GM23338 (cell line): ENCODE measurements around the gene EIF5A. TPM values are rescaled to one million over a fixed set of nuclear protein-coding genes. Genes with fewer than 3 reads are reported as not detected.

Experiments used
- ATAC-seq: fragments of 200-7000 bp; cut with Tn5 transposase; 3 replicates; pipeline ENCODE4 v1.9.1; 2020
- DNase-seq: peaks from one replicate; pipeline ENCODE4 v3.0.0-alpha.2; 2015; ENCODE audit warnings: low spot score
- H2AFZ ChIP-seq: fragments of 200-600 bp; sonication (generic); 2 replicates; pipeline ENCODE4 v1.8.0; 2016; ENCODE audit warnings: antibody characterized with exemption, mild to moderate bottlenecking, moderate library complexity
- H3F3A ChIP-seq: fragments of 200-600 bp; sonication (generic); replicated peaks from 2 replicates; pipeline ENCODE4 v1.8.0; 2017; ENCODE audit warnings: antibody characterized with exemption, mixed run types, low read depth
- H3K27ac ChIP-seq: fragments of 200-600 bp; sonication (generic); 2 replicates; pipeline ENCODE4 v1.6.1; 2016; ENCODE audit warnings: low read depth
- H3K27me3 ChIP-seq: fragments of 200-600 bp; sonication (generic); 2 replicates; pipeline ENCODE4 v1.8.0; 2016; ENCODE audit warnings: mild to moderate bottlenecking, mixed run types, moderate library complexity; ENCODE audit not compliant: insufficient read depth
- H3K36me3 ChIP-seq: fragments of 200-600 bp; sonication (generic); 2 replicates; pipeline ENCODE4 v1.8.0; 2016; ENCODE audit warnings: mild to moderate bottlenecking; ENCODE audit not compliant: insufficient read depth
- H3K4me1 ChIP-seq: fragments of 200-600 bp; sonication (generic); 2 replicates; pipeline ENCODE4 v1.8.0; 2016; ENCODE audit warnings: mild to moderate bottlenecking, moderate library complexity; ENCODE audit not compliant: insufficient read depth
- H3K4me2 ChIP-seq: fragments of 200-600 bp; sonication (generic); 2 replicates; pipeline ENCODE4 v1.7.1; 2017; ENCODE audit warnings: mixed run types
- H3K4me3 ChIP-seq: fragments of 200-600 bp; sonication (generic); 2 replicates; pipeline ENCODE4 v1.6.1; 2016; ENCODE audit warnings: mixed run types
- H3K79me2 ChIP-seq: fragments of 200-600 bp; sonication (generic); replicated peaks from 2 replicates; pipeline ENCODE4 v1.8.0; 2017; ENCODE audit warnings: mild to moderate bottlenecking; ENCODE audit not compliant: insufficient read depth
- H3K9me2 ChIP-seq: fragments of 200-600 bp; sonication (generic); 2 replicates; pipeline ENCODE4 v1.8.0; 2017; ENCODE audit not compliant: insufficient read depth
- H4K20me1 ChIP-seq: fragments of 200-600 bp; sonication (generic); replicated peaks from 2 replicates; pipeline ENCODE4 v1.8.0; 2017; ENCODE audit warnings: mild to moderate bottlenecking; ENCODE audit not compliant: insufficient read depth
- H3K27ac Mint-ChIP-seq: 2 replicates; pipeline ENCODE4 v1.8.0; 2020; ENCODE audit warnings: inconsistent platforms, mild to moderate bottlenecking, moderate library complexity, mixed read lengths
- H3K27me3 Mint-ChIP-seq: 3 replicates; pipeline ENCODE4 v1.8.0; 2022; ENCODE audit warnings: low read depth, mild to moderate bottlenecking, moderate library complexity, mixed read lengths, inconsistent platforms; ENCODE audit not compliant: insufficient read depth, poor library complexity
- H3K36me3 Mint-ChIP-seq: 3 replicates; pipeline ENCODE4 v1.8.0; 2021; ENCODE audit warnings: low read depth, mild to moderate bottlenecking, inconsistent platforms, moderate library complexity, mixed read lengths
- H3K4me1 Mint-ChIP-seq: 3 replicates; pipeline ENCODE4 v1.8.0; 2020; ENCODE audit warnings: mild to moderate bottlenecking, inconsistent platforms, mixed read lengths
- H3K4me3 Mint-ChIP-seq: 3 replicates; pipeline ENCODE4 v1.8.0; 2021; ENCODE audit warnings: moderate library complexity, mild to moderate bottlenecking, inconsistent platforms, mixed read lengths
- H3K9me3 Mint-ChIP-seq: 3 replicates; pipeline ENCODE4 v1.8.0; 2020; ENCODE audit warnings: moderate library complexity, mild to moderate bottlenecking, inconsistent platforms, mixed read lengths
- CREB1 ChIP-seq: fragments of 250-450 bp; sonication (Bioruptor Pico); IDR thresholded peaks from 2 replicates; pipeline ENCODE4 v1.5.0; 2020; ENCODE audit warnings: low read depth, mild to moderate bottlenecking, moderate library complexity
- CTCF ChIP-seq, 2 experiments: fragments of 200-600 bp in 1 of 2; sonication (generic) in 1 of 2; conservative IDR thresholded peaks; 2 replicates each; pipeline versions ENCODE4 v1.5.1 to v1.6.1; 2016 to 2017; ENCODE audit warnings: antibody characterized with exemption in 2 of 2, low read depth in 2 of 2, mild to moderate bottlenecking in 2 of 2, moderate library complexity in 1 of 2
- ETS1 ChIP-seq: IDR thresholded peaks from 2 replicates; pipeline ENCODE4 v1.6.1; 2016; ENCODE audit warnings: antibody characterized with exemption
- EZH2 ChIP-seq: fragments of 200-600 bp; sonication (generic); IDR thresholded peaks from one replicate; pipeline ENCODE4 v1.8.0; 2017; ENCODE audit warnings: antibody characterized with exemption, mild to moderate bottlenecking, low read depth; ENCODE audit not compliant: unreplicated experiment
- POLR2AphosphoS5 ChIP-seq: IDR thresholded peaks from 2 replicates; pipeline ENCODE4 v1.6.1; 2016; ENCODE audit warnings: antibody characterized with exemption, low read depth
- REST ChIP-seq: IDR thresholded peaks from one replicate; pipeline ENCODE4 v1.6.1; 2018; ENCODE audit warnings: antibody characterized with exemption; ENCODE audit not compliant: unreplicated experiment
- ZNF462 ChIP-seq: fragments of 250-450 bp; sonication (Bioruptor Pico); IDR thresholded peaks from 2 replicates; pipeline ENCODE4 v1.5.0; 2020; ENCODE audit warnings: mild to moderate bottlenecking, moderate library complexity
- polyA plus RNA-seq: library from polyadenylated mRNA; unstranded; fragments of >200 nt; fragmentation: Nextera tagmentation; extraction: Ambion mirVana; gene quantifications from 2 replicates; pipeline ENCODE4 v1.2.1, GENCODE V29; 2016
- total RNA-seq: library from RNA; depleted of rRNA; stranded (reverse); fragments of >200 nt; shearing (Covaris generic); gene quantifications from 2 replicates; pipeline ENCODE4 v1.2.3, GENCODE V29; 2014

Gene EIF5A
- total and polyA plus RNA-seq, 2 experiments from 2014 or later, result 833 to 1,562 TPM

GRCh38 chr17:7322520-7323194 lies 15.2 kb downstream of the EIF5A start (continued):
- no peak for TF ChIP-seq ZNF462 (CRISPR knock-in tag)
- no peak for TF ChIP-seq POLR2AphosphoS5
- no peak for TF ChIP-seq ETS1
- TF ChIP-seq CREB1 (CRISPR knock-in tag), result no peak

GRCh38 chr17:7323731-7324437 lies 16.5 kb downstream of the EIF5A start:
- H3K79me2 ChIP-seq, result peaks cover 14% of the 10 kb centered on the region

More at GRCh38 chr17:7323731-7324437, 16.5 kb downstream of the EIF5A start:
- peaks cover 3% of the 10 kb centered on the region for H3K27me3 Mint-ChIP-seq
- TF ChIP-seq EZH2 (no peak), CTCF (conservative IDR thresholded peaks at IDR 0.05; ENCODE audit: low read depth in 2 of 2) (peak; percentile 87 to 91), REST (no peak)
- Histone ChIP-seq H3K4me3 (no peak overlapping the region), H3K36me3 (peaks cover 29% of the 10 kb centered on the region), H3K27ac (no peak overlapping the region), H3F3A (peaks cover 16% of the 10 kb centered on the region; the same call in 1 of the 2 replicates), H2AFZ (no peak overlapping the region), H4K20me1 (no peaks in the 10 kb centered on the region), H3K4me2 (no peak overlapping the region), H3K27me3 (no peaks in the 10 kb centered on the region), H3K9me2 (no peaks in the 10 kb centered on the region), H3K4me1 (peaks cover 5% of the 10 kb centered on the region; the same call in 1 of the 2 replicates)
- peaks cover 63% of the 10 kb centered on the region for H3K36me3 Mint-ChIP-seq
- H3K9me3 Mint-ChIP-seq, result no peaks in the 10 kb centered on the region
- H3K27ac Mint-ChIP-seq, result no peak overlapping the region
- H3K4me1 Mint-ChIP-seq, result peaks cover 10% of the 10 kb centered on the region
- DNase-seq, result peak; percentile 86
- H3K4me3 Mint-ChIP-seq, result no peak overlapping the region
- peak; percentile 86 for ATAC-seq
